GM12892 (cell line): Measurements from ENCODE around the gene PLBD1.

Experiments
- POLR2A ChIP-seq: IDR thresholded peaks from 2 replicates; pipeline ENCODE4 v1.6.1; 2011; ENCODE audit warnings: low read depth, low read length, control low read depth
- TAF1 ChIP-seq: IDR thresholded peaks from 2 replicates; pipeline ENCODE4 v1.6.1; 2011; ENCODE audit warnings: low read depth, mild to moderate bottlenecking, control low read depth, low read length, borderline replicate concordance

DNA sequence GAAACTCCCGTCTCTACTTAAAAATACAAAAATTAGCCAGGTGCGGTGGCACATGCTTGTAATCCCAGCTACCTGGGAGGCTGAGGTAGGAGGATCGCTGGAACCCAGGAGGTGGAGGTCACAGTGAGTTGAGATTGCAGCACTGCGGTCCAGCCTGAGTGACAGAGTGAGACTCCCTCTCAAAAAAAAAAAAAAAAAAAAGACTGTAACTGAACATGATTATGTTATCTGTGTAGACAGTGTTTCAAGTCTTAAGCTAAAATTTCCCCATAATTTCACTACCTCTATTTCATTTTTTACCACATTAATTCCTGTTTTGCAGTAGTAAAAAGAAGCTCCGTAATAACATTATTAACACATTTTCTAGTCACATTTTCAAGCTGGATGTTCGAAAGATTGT lies 5.4 kb downstream of the PLBD1 start:
- TF ChIP-seq TAF1 (no peak), POLR2A (no peak)
